ENCODE data around the gene PRAME. TPM values are rescaled to one million over a fixed set of nuclear protein-coding genes. Genes with fewer than 3 reads are reported as not detected.
"Not testable (repeated sequence)": the region's sequence is repeated elsewhere in the genome, so short reads cannot be mapped to it uniquely, and the experiment has no call there.

The PRAME gene
- total and polyA plus RNA-seq, 10 of the 15 experiments (the other 5 are each of a cell fraction or from before 2014, with no cell fraction given), result 0.40 to 2.5 (median 0.65) TPM

DNA sequence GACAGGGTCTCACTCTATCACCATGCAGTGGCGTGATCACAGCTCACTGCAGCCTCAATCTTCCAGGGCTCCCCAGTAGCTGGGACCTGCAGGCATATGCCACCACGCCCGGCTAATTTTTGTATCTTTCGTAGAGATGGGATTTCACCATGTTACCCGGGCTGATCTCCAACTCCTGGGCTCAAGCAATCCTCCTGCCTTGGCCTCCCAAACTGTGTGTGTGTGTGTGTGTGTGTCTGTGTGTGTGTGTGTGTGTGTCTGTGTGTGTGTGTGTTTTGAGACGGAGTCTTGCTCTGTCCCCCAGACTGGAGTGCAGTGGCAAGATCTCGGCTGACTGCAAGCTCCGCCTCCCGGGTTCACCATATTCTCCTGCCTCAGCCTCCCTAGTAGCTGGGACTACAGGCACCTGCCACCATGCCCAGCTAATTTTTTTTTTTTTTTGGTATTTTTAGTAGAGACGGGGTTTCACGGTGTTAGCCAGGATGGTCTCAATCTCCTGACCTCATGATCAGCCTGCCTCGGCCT, 26.5 kb downstream of the PRAME start:
- H3K9me3 ChIP-seq (replicated peaks; ENCODE audit: control insufficient read depth, insufficient read depth, low read length); H4K20me1 ChIP-seq (ENCODE audit: control insufficient read depth, insufficient read depth); RAD21 ChIA-PET (ENCODE audit: unreplicated experiment); CTCF ChIA-PET; BruUV-seq (replicated peaks); H3K27me3 ChIP-seq (replicated peaks in 1 of 2; ENCODE audit: control insufficient read depth in 2 of 2, insufficient read depth in 2 of 2, low read length in 1 of 2); ATAC-seq; POLR2A ChIA-PET; H3K27ac ChIP-seq (ENCODE audit: control insufficient read depth, insufficient read depth); intact Hi-C loops (cut with micrococcal nuclease; ENCODE audit: unreplicated experiment); H3K36me3 ChIP-seq (ENCODE audit: control insufficient read depth in 2 of 2, insufficient read depth in 2 of 2, low read length in 1 of 2); FAIRE-seq; DNase-seq (ENCODE audit: low read depth, low spot score); H3K4me2 ChIP-seq (ENCODE audit: control insufficient read depth, insufficient read depth); H3K4me1 ChIP-seq (ENCODE audit: control insufficient read depth, insufficient read depth, low read length); H3K9ac ChIP-seq (ENCODE audit: control insufficient read depth, insufficient read depth, low read length); SMC1A ChIA-PET (ENCODE audit: uncharacterized antibody, unreplicated experiment); H3K79me2 ChIP-seq (ENCODE audit: control insufficient read depth, insufficient read depth, low read length); H3K4me3 ChIP-seq; in situ Hi-C loops (cut with MboI); H2AFZ ChIP-seq (ENCODE audit: control insufficient read depth, low read depth, low read length): not testable (repeated sequence)
- 55% methylated on average over 10 of the region's 12 CpGs for WGBS (ENCODE audit: insufficient coverage, insufficient replicate concordance, low lambda C conversion rate, missing lambda C conversion rate)

DNA sequence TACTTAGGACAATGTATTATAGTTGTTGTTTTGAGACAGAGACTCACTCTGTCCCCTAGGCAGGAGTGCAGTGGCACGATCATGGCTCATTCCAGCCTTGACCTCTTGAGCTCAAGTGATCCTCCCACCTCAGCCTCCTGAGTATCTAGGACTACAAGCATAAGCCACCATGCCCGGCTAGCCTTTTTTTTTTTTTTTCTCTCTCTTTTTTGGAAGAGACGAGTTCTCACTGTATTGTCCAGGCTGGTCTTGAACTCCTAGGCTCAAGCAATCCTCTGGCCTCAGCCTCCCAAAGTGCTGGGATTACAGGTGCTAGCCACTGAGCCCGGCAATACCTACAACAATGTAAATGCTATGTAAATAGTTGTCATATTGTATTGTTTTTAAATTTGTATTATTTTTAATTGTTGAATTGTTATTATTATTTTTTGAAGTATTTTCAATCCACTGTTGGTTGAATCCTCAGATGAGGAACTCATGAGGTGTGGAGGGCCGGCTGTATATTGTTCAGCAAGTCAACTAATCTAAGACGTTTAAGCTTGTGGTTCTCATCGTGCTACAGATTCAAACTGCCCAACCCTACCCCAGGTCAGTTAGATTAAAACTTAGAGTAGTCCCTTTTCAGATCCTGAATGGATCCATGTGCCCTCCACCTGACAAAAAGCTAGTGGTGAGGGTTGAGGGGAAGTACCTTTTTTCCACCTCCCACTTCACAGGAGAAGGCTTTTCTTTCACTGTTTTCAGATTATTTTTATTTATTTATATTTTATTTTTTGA, 27.1 kb downstream of the PRAME start:
- WGBS (ENCODE audit: insufficient coverage, insufficient replicate concordance, low lambda C conversion rate, missing lambda C conversion rate), result 35% methylated on average over 7 of the region's 7 CpGs
- FAIRE-seq (no peak), ATAC-seq (no peak), DNase-seq (ENCODE audit: low read depth, low spot score) (no peak)
- H3K4me1 ChIP-seq (ENCODE audit: control insufficient read depth, insufficient read depth, low read length), result no peaks in the 10 kb centered on the region
- intact Hi-C loops (cut with micrococcal nuclease; ENCODE audit: unreplicated experiment), result no loop called here
- no peak overlapping the region for H3K9ac ChIP-seq (ENCODE audit: control insufficient read depth, insufficient read depth, low read length)
- no peaks in the 10 kb centered on the region for H3K79me2 ChIP-seq (ENCODE audit: control insufficient read depth, insufficient read depth, low read length)
- ChIA-PET CTCF (no interaction called here), POLR2A (no interaction called here), RAD21 (ENCODE audit: unreplicated experiment) (no interaction called here), SMC1A (ENCODE audit: uncharacterized antibody, unreplicated experiment) (no interaction called here)
- H3K27me3 ChIP-seq (replicated peaks in 1 of 2; ENCODE audit: control insufficient read depth in 2 of 2, insufficient read depth in 2 of 2, low read length in 1 of 2), result no peaks in the 10 kb centered on the region
- H3K27ac ChIP-seq (ENCODE audit: control insufficient read depth, insufficient read depth), result no peak overlapping the region
- H2AFZ ChIP-seq (ENCODE audit: control insufficient read depth, low read depth, low read length), result no peak overlapping the region
- BruUV-seq (replicated peaks), result no TSS peak
- in situ Hi-C loops (cut with MboI), result no loop called here
- no peaks in the 10 kb centered on the region for H3K36me3 ChIP-seq (ENCODE audit: control insufficient read depth in 2 of 2, insufficient read depth in 2 of 2, low read length in 1 of 2)
- no peak overlapping the region for H3K4me2 ChIP-seq (ENCODE audit: control insufficient read depth, insufficient read depth)
- no peaks in the 10 kb centered on the region for H4K20me1 ChIP-seq (ENCODE audit: control insufficient read depth, insufficient read depth)
- H3K9me3 ChIP-seq (replicated peaks; ENCODE audit: control insufficient read depth, insufficient read depth, low read length), result no peaks in the 10 kb centered on the region; the same call in 2 of the 3 replicates
- H3K4me3 ChIP-seq, result no peak overlapping the region
- TF ChIP-seq, protein P1, sequence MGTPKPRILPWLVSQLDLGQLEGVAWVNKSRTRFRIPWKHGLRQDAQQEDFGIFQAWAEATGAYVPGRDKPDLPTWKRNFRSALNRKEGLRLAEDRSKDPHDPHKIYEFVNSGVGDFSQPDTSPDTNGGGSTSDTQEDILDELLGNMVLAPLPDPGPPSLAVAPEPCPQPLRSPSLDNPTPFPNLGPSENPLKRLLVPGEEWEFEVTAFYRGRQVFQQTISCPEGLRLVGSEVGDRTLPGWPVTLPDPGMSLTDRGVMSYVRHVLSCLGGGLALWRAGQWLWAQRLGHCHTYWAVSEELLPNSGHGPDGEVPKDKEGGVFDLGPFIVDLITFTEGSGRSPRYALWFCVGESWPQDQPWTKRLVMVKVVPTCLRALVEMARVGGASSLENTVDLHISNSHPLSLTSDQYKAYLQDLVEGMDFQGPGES (IDR thresholded peaks at IDR 0.05), result no peak
- TF ChIP-seq NFYB (IDR thresholded peaks at IDR 0.05; ENCODE audit: insufficient read depth, low read depth, low read length), result no peak
- no peak for TF ChIP-seq BCL11A (IDR thresholded peaks at IDR 0.05; ENCODE audit: low read depth, low read length)
- TF ChIP-seq RAD21 (IDR thresholded peaks at IDR 0.05; ENCODE audit: insufficient read depth, low read depth, low read length), result no peak
- TF ChIP-seq, protein P2, sequence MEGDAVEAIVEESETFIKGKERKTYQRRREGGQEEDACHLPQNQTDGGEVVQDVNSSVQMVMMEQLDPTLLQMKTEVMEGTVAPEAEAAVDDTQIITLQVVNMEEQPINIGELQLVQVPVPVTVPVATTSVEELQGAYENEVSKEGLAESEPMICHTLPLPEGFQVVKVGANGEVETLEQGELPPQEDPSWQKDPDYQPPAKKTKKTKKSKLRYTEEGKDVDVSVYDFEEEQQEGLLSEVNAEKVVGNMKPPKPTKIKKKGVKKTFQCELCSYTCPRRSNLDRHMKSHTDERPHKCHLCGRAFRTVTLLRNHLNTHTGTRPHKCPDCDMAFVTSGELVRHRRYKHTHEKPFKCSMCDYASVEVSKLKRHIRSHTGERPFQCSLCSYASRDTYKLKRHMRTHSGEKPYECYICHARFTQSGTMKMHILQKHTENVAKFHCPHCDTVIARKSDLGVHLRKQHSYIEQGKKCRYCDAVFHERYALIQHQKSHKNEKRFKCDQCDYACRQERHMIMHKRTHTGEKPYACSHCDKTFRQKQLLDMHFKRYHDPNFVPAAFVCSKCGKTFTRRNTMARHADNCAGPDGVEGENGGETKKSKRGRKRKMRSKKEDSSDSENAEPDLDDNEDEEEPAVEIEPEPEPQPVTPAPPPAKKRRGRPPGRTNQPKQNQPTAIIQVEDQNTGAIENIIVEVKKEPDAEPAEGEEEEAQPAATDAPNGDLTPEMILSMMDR (IDR thresholded peaks at IDR 0.05 in 2 of 3, conservative IDR thresholded peaks at IDR 0.05 in 1 of 3; ENCODE audit: control insufficient read depth in 2 of 3, extremely low read depth in 1 of 3, insufficient read depth in 1 of 3, low read depth in 3 of 3, low read length in 3 of 3), result no peak
- TF ChIP-seq, protein P3, sequence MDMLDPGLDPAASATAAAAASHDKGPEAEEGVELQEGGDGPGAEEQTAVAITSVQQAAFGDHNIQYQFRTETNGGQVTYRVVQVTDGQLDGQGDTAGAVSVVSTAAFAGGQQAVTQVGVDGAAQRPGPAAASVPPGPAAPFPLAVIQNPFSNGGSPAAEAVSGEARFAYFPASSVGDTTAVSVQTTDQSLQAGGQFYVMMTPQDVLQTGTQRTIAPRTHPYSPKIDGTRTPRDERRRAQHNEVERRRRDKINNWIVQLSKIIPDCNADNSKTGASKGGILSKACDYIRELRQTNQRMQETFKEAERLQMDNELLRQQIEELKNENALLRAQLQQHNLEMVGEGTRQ (IDR thresholded peaks at IDR 0.05; ENCODE audit: borderline replicate concordance, low read depth, low read length), result no peak
- no peak for TF ChIP-seq MEF2B (IDR thresholded peaks at IDR 0.05; ENCODE audit: partially characterized antibody, poor library complexity, severe bottlenecking)
- TF ChIP-seq CBX5 (IDR thresholded peaks at IDR 0.05; ENCODE audit: low read depth), result no peak
- TF ChIP-seq, protein P4, sequence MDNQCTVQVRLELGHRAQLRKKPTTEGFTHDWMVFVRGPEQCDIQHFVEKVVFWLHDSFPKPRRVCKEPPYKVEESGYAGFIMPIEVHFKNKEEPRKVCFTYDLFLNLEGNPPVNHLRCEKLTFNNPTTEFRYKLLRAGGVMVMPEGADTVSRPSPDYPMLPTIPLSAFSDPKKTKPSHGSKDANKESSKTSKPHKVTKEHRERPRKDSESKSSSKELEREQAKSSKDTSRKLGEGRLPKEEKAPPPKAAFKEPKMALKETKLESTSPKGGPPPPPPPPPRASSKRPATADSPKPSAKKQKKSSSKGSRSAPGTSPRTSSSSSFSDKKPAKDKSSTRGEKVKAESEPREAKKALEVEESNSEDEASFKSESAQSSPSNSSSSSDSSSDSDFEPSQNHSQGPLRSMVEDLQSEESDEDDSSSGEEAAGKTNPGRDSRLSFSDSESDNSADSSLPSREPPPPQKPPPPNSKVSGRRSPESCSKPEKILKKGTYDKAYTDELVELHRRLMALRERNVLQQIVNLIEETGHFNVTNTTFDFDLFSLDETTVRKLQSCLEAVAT (IDR thresholded peaks at IDR 0.05), result no peak
- no peak for TF ChIP-seq JUND (IDR thresholded peaks at IDR 0.05; ENCODE audit: low read depth, low read length)

All from GM12878 (cell line).